HepG2 (cell line): Measurements from ENCODE around the gene RRP12. TPM values are rescaled to one million over a fixed set of nuclear protein-coding genes. Genes with fewer than 3 reads are reported as not detected.

Experiments
- PHF5A ChIP-seq: IDR thresholded peaks from one replicate; pipeline ENCODE4 v1.6.1; 2018; ENCODE audit warnings: low read depth, missing genetic modification reagents; ENCODE audit not compliant: unreplicated experiment
- RARG ChIP-seq: sonication (generic); formaldehyde crosslinking; IDR thresholded peaks from 2 replicates; pipeline ENCODE4 v1.4.0; 2020; ENCODE audit warnings: low read depth, mild to moderate bottlenecking, missing genetic modification reagents
- ZNF296 ChIP-seq: sonication (generic); formaldehyde crosslinking; conservative IDR thresholded peaks from 2 replicates; pipeline ENCODE4 v1.5.0; 2020; ENCODE audit warnings: mild to moderate bottlenecking, missing genetic modification reagents
- ZSCAN29 ChIP-seq: sonication (generic); formaldehyde crosslinking; conservative IDR thresholded peaks from 2 replicates; pipeline ENCODE4 v1.4.0; 2020; ENCODE audit warnings: mild to moderate bottlenecking, missing genetic modification reagents
- polyA plus RNA-seq, 8 experiments: library from polyadenylated mRNA; depleted of rRNA in 3 of 8; stranded (reverse) in 7 of 8; unstranded in 1 of 8; fragments of >200 nt; fragmentation: Illumina TruSeq in 4 of 8; extraction: Trizol in 4 of 8; gene quantifications; 2 replicates each; pipeline versions ENCODE4 v1.2.1 to v1.2.3, GENCODE V29; 2011 to 2016; ENCODE audit warnings: low read depth in 4 of 8, missing spikeins in 1 of 8, mixed read lengths in 1 of 8; ENCODE audit not compliant: insufficient read depth in 1 of 8
- total RNA-seq, 5 experiments: library from RNA; depleted of rRNA; stranded (reverse); fragments of >200 nt; fragmentation: Illumina TruSeq; extraction: Trizol; gene quantifications; 2 replicates each; pipeline ENCODE4 v1.2.3, GENCODE V29; 2016; ENCODE audit warnings: low read depth in 1 of 5
- TF ChIP-seq, protein P1 (sequence below): sonication (generic); formaldehyde crosslinking; IDR thresholded peaks from 2 replicates; pipeline ENCODE4 v1.9.0; 2021; ENCODE audit warnings: missing genetic modification reagents, borderline replicate concordance
- TF ChIP-seq, protein P2 (sequence below): sonication (generic); formaldehyde crosslinking; IDR thresholded peaks from 2 replicates; pipeline ENCODE4 v1.4.0; 2020; ENCODE audit warnings: low read depth, mild to moderate bottlenecking, missing genetic modification reagents
- TF ChIP-seq, protein P3 (sequence below): sonication (generic); formaldehyde crosslinking; IDR thresholded peaks from 2 replicates; pipeline ENCODE4 v1.5.0; 2020; ENCODE audit warnings: mild to moderate bottlenecking, missing genetic modification reagents
- TF ChIP-seq, protein P4 (sequence below), 2 experiments: sonication (generic) in 1 of 2; formaldehyde crosslinking in 1 of 2; IDR thresholded peaks; 2 replicates each; pipeline versions ENCODE4 v1.4.0 to v1.6.1; 2018 to 2020; ENCODE audit warnings: missing genetic modification reagents in 2 of 2, borderline replicate concordance in 1 of 2, low read depth in 1 of 2, mild to moderate bottlenecking in 1 of 2, missing biosample characterization in 1 of 2
- TF ChIP-seq, protein P5 (sequence below): sonication (generic); formaldehyde crosslinking; IDR thresholded peaks from 2 replicates; pipeline ENCODE4 v1.5.1; 2020; ENCODE audit warnings: mild to moderate bottlenecking, missing genetic modification reagents, borderline replicate concordance
- TF ChIP-seq, protein P6 (sequence below): sonication (generic); formaldehyde crosslinking; IDR thresholded peaks from 2 replicates; pipeline ENCODE4 v1.5.0; 2020; ENCODE audit warnings: missing genetic modification reagents

The RRP12 gene
- total and polyA plus RNA-seq, 2 of the 13 experiments (the other 11 are each of a cell fraction or from before 2014, with no cell fraction given): 13.2 to 39.4 TPM

DNA sequence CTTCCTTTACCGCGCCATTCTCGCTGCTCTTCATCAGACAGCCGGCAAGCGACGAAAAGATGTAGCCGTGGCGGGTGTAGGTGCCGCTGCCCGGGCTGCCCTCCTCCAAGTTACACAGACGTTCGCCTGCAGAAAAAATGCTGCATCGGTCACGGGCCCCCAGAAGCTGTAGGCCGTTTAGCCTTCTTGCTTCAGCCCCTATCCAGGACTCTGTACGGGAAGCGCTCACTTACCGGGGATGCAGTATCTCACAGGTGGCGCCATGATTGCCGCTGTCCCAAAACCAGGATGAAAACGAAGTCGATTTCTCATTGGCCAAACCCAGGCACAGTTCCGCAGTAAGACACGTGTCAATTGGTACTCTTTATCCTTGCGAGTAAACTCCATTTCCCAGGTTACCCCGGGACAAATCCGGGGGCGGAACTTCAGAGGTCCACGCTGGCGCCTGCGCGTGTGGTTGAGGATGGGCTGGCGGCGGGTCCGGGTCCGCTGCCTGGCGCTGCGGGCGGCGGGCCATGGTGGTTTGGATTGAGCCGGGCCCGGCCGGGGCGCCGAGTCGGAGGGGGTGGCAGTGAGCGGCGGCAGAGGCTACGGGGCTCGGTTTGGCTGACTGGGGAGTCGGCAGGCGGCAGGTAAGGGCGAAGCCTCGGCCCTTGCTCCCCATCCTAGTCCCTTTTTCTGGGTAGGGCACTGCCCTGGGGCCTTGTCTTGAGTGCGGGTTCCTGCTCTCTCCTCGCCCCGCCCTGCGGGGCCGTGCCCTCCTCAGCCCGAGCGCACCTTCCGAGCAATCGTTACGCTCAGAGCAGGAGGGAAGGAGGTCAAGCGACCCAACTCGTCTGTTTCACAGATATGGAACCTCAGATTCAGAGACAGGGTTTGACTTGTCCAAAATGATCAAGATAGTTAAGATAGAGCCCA is 44.8 kb upstream of the RRP12 start, which contains the start of the genes EXOSC1 and ZDHHC16 (continued):
- TF ChIP-seq PHF5A (CRISPR knock-in tag) (no peak), ZNF296 (CRISPR knock-in tag) (no peak), RARG (no peak), ZSCAN29 (CRISPR knock-in tag) (no peak)
- TF ChIP-seq, protein P1, sequence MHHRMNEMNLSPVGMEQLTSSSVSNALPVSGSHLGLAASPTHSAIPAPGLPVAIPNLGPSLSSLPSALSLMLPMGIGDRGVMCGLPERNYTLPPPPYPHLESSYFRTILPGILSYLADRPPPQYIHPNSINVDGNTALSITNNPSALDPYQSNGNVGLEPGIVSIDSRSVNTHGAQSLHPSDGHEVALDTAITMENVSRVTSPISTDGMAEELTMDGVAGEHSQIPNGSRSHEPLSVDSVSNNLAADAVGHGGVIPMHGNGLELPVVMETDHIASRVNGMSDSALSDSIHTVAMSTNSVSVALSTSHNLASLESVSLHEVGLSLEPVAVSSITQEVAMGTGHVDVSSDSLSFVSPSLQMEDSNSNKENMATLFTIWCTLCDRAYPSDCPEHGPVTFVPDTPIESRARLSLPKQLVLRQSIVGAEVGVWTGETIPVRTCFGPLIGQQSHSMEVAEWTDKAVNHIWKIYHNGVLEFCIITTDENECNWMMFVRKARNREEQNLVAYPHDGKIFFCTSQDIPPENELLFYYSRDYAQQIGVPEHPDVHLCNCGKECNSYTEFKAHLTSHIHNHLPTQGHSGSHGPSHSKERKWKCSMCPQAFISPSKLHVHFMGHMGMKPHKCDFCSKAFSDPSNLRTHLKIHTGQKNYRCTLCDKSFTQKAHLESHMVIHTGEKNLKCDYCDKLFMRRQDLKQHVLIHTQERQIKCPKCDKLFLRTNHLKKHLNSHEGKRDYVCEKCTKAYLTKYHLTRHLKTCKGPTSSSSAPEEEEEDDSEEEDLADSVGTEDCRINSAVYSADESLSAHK: 0 out of 2 replicates have a peak, but pooled peaks have one; percentile 29
- TF ChIP-seq, protein P2, sequence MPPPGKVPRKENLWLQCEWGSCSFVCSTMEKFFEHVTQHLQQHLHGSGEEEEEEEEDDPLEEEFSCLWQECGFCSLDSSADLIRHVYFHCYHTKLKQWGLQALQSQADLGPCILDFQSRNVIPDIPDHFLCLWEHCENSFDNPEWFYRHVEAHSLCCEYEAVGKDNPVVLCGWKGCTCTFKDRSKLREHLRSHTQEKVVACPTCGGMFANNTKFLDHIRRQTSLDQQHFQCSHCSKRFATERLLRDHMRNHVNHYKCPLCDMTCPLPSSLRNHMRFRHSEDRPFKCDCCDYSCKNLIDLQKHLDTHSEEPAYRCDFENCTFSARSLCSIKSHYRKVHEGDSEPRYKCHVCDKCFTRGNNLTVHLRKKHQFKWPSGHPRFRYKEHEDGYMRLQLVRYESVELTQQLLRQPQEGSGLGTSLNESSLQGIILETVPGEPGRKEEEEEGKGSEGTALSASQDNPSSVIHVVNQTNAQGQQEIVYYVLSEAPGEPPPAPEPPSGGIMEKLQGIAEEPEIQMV (CRISPR knock-in tag): peak; percentile 67; the same call in 1 of the 2 replicates
- TF ChIP-seq, protein P3, sequence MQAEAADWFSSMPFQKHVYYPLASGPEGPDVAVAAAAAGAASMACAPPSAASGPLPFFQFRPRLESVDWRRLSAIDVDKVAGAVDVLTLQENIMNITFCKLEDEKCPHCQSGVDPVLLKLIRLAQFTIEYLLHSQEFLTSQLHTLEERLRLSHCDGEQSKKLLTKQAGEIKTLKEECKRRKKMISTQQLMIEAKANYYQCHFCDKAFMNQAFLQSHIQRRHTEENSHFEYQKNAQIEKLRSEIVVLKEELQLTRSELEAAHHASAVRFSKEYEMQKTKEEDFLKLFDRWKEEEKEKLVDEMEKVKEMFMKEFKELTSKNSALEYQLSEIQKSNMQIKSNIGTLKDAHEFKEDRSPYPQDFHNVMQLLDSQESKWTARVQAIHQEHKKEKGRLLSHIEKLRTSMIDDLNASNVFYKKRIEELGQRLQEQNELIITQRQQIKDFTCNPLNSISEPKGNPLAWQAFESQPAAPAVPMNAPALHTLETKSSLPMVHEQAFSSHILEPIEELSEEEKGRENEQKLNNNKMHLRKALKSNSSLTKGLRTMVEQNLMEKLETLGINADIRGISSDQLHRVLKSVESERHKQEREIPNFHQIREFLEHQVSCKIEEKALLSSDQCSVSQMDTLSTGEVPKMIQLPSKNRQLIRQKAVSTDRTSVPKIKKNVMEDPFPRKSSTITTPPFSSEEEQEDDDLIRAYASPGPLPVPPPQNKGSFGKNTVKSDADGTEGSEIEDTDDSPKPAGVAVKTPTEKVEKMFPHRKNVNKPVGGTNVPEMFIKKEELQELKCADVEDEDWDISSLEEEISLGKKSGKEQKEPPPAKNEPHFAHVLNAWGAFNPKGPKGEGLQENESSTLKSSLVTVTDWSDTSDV (CRISPR knock-in tag): no peak; the same call in 1 of the 2 replicates
- TF ChIP-seq, protein P4, sequence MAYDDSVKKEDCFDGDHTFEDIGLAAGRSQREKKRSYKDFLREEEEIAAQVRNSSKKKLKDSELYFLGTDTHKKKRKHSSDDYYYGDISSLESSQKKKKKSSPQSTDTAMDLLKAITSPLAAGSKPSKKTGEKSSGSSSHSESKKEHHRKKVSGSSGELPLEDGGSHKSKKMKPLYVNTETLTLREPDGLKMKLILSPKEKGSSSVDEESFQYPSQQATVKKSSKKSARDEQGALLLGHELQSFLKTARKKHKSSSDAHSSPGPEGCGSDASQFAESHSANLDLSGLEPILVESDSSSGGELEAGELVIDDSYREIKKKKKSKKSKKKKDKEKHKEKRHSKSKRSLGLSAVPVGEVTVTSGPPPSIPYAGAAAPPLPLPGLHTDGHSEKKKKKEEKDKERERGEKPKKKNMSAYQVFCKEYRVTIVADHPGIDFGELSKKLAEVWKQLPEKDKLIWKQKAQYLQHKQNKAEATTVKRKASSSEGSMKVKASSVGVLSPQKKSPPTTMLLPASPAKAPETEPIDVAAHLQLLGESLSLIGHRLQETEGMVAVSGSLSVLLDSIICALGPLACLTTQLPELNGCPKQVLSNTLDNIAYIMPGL (CRISPR knock-in tag; IDR thresholded peaks at IDR 0.05; ENCODE audit: borderline replicate concordance in 1 of 2, low read depth in 1 of 2): peak in 1 of 2 experiments; percentile 62; a peak in 3 of 4 replicates
- TF ChIP-seq, protein P5, sequence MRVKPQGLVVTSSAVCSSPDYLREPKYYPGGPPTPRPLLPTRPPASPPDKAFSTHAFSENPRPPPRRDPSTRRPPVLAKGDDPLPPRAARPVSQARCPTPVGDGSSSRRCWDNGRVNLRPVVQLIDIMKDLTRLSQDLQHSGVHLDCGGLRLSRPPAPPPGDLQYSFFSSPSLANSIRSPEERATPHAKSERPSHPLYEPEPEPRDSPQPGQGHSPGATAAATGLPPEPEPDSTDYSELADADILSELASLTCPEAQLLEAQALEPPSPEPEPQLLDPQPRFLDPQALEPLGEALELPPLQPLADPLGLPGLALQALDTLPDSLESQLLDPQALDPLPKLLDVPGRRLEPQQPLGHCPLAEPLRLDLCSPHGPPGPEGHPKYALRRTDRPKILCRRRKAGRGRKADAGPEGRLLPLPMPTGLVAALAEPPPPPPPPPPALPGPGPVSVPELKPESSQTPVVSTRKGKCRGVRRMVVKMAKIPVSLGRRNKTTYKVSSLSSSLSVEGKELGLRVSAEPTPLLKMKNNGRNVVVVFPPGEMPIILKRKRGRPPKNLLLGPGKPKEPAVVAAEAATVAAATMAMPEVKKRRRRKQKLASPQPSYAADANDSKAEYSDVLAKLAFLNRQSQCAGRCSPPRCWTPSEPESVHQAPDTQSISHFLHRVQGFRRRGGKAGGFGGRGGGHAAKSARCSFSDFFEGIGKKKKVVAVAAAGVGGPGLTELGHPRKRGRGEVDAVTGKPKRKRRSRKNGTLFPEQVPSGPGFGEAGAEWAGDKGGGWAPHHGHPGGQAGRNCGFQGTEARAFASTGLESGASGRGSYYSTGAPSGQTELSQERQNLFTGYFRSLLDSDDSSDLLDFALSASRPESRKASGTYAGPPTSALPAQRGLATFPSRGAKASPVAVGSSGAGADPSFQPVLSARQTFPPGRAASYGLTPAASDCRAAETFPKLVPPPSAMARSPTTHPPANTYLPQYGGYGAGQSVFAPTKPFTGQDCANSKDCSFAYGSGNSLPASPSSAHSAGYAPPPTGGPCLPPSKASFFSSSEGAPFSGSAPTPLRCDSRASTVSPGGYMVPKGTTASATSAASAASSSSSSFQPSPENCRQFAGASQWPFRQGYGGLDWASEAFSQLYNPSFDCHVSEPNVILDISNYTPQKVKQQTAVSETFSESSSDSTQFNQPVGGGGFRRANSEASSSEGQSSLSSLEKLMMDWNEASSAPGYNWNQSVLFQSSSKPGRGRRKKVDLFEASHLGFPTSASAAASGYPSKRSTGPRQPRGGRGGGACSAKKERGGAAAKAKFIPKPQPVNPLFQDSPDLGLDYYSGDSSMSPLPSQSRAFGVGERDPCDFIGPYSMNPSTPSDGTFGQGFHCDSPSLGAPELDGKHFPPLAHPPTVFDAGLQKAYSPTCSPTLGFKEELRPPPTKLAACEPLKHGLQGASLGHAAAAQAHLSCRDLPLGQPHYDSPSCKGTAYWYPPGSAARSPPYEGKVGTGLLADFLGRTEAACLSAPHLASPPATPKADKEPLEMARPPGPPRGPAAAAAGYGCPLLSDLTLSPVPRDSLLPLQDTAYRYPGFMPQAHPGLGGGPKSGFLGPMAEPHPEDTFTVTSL (CRISPR knock-in tag): no peak
- TF ChIP-seq, protein P6, sequence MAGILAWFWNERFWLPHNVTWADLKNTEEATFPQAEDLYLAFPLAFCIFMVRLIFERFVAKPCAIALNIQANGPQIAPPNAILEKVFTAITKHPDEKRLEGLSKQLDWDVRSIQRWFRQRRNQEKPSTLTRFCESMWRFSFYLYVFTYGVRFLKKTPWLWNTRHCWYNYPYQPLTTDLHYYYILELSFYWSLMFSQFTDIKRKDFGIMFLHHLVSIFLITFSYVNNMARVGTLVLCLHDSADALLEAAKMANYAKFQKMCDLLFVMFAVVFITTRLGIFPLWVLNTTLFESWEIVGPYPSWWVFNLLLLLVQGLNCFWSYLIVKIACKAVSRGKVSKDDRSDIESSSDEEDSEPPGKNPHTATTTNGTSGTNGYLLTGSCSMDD (CRISPR knock-in tag): no peak
